Activated T-helper 1 cell treated with anti-CD3 and anti-CD28 coated beads, Interleukin-2, amount 50 U/mL, for 16 hours (primary cell): ENCODE data around the gene NAA35.
"Not testable (repeated sequence)": the region's sequence is repeated elsewhere in the genome, so short reads cannot be mapped to it uniquely, and the experiment has no call there.

Experiments
- DNase-seq, 2 donors: peaks; one replicate each; pipeline ENCODE4 v3.0.0-alpha.2; 2020; ENCODE audit warnings: low read depth in 1 of 2, low spot score in 1 of 2

NAA35 gene

GRCh38 chr9:85940832-85941621 is at the start of gene NAA35:
Gene NAA35 (plus strand): TSS chr9:85941146. CDS start chr9:85942160, 1,014 bp downstream.
- DNase-seq: peak; percentile 95 to 98

DNA sequence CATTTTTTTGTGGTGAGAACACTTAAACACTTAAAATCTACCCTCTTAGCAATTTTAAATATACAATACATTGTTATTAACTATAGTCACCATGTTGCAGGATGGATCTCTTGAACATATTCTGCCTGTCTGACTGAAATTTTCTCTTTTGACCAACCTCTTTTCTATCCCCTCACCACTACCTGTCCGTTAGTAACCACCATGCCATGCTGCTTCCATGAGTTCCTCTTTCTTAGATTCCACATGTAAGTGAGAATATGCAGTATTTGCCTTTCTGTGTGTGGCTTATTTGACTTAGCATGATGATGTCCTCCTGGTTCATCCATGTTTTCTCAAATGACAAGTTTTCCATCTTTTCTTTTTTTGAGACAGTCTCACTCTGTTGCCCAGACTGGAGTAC is 48.5 kb upstream of the NAA35 start:
- no peak for DNase-seq

DNA sequence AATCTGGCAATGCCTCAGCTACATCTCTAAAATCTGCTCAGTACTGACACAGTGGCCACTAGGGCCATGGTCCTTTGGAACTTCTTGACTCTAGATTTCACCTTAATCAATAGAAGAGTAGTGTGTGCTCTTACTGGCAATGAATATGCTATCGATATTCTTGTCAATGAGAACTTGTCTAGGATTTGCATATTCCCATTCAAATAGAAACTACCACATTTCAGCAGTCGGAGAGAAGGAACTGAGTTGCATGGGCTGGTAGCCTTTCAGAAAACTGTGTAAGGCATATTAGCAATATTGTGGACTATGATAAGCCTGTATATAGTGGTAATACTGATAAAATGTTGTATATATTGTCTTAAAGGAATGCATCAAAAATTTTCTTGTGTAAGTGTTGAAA is 45.3 kb upstream of the NAA35 start:
- no peak for DNase-seq

DNA sequence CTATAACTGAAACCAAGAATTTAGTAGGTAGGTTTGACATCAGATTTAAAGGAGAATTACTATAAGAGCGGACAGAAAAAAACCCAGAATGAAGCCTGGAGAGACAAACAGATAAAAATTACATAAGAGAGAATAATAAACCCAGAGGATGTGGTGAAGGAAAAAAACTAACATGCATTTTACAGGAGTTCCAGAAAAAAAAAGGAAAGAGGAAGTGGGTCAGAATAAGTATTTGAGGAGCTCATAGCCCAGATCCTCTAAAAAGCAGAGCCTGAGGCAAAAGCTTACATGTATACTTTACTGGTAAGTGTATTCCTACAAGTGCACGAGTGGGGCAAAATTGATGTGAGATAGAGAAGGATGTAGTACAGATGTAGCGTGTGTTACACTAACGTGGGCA is 43.1 kb upstream of the NAA35 start:
- DNase-seq: no peak

DNA sequence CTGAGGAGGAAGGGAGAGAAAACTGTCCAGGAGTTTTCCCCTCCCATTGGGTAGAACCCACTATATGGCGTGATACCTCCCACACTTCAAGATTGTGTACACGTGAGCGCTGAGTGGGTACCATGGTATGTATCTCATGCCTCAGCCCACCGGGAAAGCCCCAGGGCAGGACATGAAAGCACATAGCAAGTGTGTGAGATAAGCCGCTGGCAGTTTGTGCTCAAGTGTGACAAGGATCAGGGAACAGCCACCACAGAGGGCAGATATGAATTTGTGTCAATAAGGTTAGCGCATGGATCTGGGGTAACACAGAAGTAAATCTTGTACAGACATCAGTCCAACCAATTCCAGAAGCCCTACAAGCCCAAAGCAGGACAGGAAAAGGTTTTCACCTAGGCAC is 42.6 kb upstream of the NAA35 start:
- DNase-seq: no peak

DNA sequence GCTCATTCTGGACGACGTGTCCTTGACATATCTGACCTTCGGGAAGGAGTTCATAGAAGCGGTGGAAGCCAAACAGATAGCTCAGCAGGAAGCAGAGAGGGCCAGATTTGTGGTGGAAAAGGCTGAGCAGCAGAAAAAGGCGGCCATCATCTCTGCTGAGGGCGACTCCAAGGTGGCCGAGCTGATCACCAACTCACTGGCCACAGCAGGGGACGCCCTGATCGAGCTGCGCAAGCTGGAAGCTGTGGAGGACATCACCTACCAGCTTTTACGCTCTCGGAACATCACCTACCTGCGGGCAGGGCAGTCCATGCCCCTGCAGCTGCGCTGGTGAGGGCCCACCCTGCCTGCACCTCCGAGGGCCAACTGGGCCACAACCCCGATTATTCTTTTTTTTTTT is 41.6 kb upstream of the NAA35 start:
- no peak for DNase-seq

- DNase-seq: no peak
Observed at GRCh38 chr9:85900504-85901201, 40.3 kb upstream of the NAA35 start.

DNA sequence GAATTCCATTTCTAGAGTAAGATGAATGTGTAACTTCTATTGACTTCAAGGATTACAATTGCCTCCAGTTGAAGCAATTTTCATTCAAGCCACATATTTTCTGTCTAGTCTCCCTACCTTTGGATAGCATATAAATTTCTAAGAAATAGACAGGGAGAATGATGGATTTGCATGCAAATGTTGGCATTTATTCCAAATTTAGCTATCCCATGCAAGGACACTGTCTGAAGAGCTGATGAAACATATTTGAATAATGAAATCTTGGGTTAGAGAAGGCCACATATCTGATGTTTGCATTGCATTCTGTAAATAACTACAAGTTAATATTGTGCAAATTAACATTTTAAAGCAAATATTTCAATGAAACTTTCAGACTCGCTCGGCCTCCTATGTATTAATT is 36.0 kb upstream of the NAA35 start:
- no peak for DNase-seq

- no peak for DNase-seq
Observed at GRCh38 chr9:85905957-85906356, 35.0 kb upstream of the NAA35 start.

DNA sequence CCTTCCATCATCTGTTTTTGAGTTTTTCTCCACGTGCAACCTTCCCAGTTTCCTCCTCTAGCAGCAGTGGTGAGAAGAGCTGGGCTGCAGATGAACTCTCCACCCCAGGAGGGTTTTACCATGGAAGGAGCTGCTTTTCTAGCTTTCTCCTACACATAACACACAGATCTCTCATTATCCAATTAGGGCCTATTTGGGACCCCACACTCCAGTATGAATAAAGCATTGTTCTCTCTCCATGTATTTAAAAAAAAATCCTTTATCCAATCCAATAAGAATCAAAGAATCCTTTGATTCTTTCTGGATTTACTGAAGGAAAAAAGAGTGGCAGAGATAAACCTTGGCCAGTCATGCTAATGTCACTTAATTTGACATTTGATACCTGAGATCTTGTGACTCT is 31.6 kb upstream of the NAA35 start:
- no peak for DNase-seq

DNA sequence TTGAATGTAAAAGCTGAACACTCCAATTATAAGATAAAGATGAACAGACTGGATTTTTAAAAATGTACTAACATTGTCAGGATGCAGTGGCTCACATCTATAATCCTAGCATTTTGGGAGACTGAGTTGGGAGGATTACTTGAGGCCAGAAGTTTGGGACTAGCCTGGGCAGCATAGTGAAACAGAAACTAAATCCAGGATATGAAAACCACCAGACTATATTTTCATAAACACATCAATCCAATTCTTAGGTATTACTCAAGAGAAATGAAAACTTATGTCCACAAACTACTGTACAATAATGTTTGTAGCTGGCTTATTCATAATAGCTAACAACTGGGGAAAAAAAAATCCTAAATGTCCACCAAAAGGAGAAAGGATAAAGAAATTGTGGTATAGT is 26.8 kb upstream of the NAA35 start:
- no peak for DNase-seq

DNA sequence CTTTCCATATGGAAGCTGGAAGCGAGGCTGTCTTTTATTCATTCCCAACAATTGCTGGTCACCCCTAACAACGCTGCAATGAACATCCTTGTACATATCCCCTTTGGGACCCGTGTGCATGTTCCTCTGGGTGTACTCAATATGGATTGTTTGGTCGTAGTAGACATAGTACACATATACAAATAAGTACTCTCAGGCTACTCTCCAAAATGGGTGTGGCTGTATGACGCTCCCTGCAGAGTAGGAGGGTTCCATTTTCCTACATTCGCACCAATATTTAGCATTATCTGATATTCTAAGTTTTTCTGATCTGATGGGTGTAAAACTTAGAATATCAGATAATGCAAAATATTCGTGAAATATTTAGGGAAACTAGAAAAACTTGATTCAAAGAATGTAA is 23.2 kb upstream of the NAA35 start:
- DNase-seq: no peak

DNA sequence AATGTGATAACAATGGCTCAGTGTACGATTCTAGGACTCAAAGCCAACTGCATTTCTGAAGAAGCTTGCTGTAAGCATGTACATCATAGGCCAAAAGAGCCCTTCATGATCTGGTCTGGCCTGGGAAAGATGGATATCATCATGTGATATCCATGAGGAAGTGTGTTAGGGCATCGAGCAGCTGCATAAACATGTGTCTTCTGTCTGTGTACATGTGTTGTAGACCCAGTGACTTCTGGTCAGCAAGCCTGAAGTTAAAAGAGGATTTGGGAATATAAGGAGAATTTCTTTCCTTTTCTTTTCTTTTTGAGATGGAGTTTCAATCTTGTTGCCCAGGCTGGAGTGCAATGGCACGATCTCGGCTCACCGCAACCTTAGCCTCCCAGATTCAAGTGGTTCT is 15.5 kb upstream of the NAA35 start:
- DNase-seq: no peak

GRCh38 chr9:85927076-85927475 is 13.9 kb upstream of the NAA35 start:
- DNase-seq: no peak

DNA sequence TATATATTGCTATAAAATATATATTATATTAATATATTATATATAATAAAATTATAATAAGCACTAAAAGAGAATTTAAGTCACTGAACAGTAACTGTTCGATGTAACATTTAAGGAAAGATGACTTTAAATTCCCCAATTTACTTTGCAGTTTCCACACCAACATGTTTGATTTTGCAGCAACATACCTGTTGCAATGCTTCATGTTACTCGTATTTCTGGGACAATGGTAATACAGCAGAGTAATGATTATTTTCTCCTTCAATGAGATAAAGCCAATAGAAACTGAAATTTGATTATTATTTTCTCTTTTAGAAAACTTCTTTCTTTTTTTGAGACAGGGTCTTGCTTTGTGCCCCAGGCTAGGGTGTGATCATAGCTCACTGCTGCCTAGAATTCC is 9.5 kb upstream of the NAA35 start:
- no peak for DNase-seq

- DNase-seq: not testable (repeated sequence)
Observed at GRCh38 chr9:85935950-85936349, 5.0 kb upstream of the NAA35 start.

DNA sequence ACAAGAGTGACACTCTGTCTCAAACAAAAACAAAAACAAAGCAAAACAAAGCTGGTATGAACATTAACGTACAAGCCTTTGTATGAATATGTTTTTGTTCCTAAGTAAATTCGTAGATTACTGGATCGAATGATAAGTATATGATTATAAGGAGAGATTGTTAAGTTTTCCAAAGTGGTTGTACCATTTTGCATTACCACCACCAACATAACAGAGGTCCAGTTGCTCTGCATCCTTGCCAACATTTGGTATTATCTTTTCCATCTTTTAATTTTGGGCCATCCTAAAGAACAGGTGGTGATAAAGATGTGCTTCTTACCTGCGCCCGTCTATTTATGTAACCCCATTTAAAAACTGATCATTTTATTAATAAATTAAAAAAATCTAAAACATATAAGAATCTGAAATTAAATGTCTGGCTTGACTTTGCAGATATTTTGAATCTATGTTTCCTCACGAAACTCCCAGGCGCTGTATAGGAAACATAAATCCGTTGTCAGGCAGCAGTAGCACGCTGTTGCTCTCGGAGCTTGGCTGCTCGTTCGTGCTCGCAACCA is 593 bp upstream of the NAA35 start:
- no peak for DNase-seq

DNA sequence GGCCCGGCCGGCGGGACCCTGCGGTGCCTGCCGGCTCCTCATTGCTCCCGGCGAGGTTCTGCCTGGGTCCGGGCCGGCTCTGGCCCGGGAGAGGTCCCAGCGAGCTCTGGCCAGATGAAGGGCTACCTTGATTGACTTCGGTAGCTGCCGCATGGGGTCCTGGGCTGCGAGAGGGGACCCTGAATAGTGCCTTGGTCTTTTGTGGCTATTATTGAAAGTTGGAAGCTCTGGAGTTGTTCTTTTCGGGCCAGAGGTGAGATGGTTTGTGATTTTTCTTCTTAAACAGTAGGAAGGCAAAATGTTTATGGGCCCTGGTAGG is 635 bp downstream of the NAA35 start:
- no peak for DNase-seq

DNA sequence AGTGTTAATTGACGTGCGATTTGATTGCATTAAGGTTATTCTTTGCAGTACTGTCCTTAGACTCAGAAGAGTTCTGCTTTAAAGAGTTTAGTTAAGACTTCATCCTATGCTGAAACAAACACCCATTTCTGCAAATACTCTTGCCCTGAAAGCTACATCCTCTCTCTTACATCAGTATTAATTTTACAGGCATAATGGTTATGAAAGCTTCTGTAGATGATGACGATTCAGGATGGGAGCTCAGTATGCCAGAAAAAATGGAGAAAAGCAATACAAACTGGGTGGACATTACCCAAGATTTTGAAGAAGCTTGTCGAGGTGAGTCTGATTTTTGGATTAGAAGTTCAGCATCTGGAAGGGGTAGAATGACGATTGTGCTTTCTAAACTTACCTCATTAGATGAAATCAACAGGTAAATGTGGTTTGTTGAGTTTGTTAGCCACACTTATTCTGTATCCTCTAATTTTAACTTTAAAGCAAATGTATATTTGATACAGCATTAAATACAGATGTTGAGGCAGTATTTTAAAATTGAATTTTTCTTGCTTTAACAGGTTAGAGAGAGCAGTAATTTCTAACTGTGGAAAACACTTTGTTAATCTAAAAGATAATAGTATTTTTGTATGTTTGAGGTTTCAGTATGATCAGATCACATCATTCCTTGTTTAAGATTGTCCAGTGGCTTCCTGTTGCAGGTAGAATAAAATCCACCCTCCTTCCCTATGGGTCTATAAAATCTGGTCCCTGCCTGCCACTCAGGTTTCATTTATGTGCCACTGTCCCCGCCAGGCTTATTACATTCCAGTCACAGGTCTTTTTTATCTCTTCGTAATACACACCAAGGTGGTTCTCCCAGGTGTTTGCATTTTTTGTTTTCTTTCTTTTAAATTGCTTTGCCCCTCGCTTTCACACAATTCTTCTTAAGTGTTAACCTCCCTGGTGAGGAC is 1.3 kb downstream of the NAA35 start:
- no peak for DNase-seq

GRCh38 chr9:85942913-85943709 is 2.2 kb downstream of the NAA35 start:
- no peak for DNase-seq
